Stomach (tissue), 4 donors: ENCODE measurements around the gene CLIC5.

Source experiments
- CTCF ChIP-seq, 7 experiments: fragments of 450-650 bp in 4 of 7; fragments of 200-600 bp in 3 of 7; sonication (generic) in 3 of 7; IDR thresholded peaks; one replicate each; pipeline ENCODE4 v1.5.1; 2016 to 2019; ENCODE audit warnings: antibody characterized with exemption in 7 of 7, control low read depth in 2 of 7, mild to moderate bottlenecking in 1 of 7
- EP300 ChIP-seq: sonication (generic); formaldehyde crosslinking; IDR thresholded peaks from one replicate; pipeline ENCODE4 v1.6.1; 2017; ENCODE audit warnings: antibody characterized with exemption
- POLR2A ChIP-seq, 4 donors: fragments of 450-650 bp; IDR thresholded peaks; one replicate each; pipeline ENCODE4 v1.6.1; 2016; ENCODE audit warnings: antibody characterized with exemption in 4 of 4, control low read depth in 2 of 4, mild to moderate bottlenecking in 1 of 4, moderate library complexity in 1 of 4
- POLR2AphosphoS5 ChIP-seq, 3 donors: sonication (generic); formaldehyde crosslinking; IDR thresholded peaks; one replicate each; pipeline ENCODE4 v1.6.1; 2016; ENCODE audit warnings: antibody characterized with exemption in 3 of 3

DNA sequence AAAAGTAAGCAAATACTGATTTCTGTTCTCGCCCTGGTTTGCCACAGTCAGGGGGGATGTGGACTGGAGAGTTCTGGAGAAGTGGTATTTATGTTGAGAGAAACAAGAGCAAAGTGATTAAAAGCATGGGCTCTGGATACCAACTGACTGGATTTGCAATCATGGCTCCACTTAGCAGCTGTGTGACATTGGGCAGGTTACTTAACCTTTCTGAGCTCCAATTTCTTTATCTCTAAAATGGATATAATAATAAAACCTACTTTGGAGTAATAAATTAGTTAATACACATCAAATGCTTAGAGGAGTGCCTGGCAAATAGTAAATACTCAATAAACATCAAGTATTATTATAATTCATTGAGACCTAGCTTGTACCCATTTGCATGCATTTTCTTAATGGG is 111.7 kb downstream of the CLIC5 start:
- TF ChIP-seq POLR2AphosphoS5 (IDR thresholded peaks at IDR 0.05), result no peak
- TF ChIP-seq CTCF (IDR thresholded peaks at IDR 0.05), result no peak
- no peak for TF ChIP-seq EP300
- TF ChIP-seq POLR2A (IDR thresholded peaks at IDR 0.05), result no peak
